GM19455 (cell line): Measurements from ENCODE around the gene ATP4B.

ENCODE experiments used
- ATAC-seq: cut with Tn5 transposase; IDR thresholded peaks from one replicate; pipeline ENCODE4 v1.9.1; 2021; ENCODE audit not compliant: unreplicated experiment

ATP4B gene

GRCh38 chr13:113642563-113642962 is 15.4 kb downstream of the ATP4B start:
- ATAC-seq = no peak

GRCh38 chr13:113641426-113641825 is 16.6 kb downstream of the ATP4B start:
- no peak for ATAC-seq

- ATAC-seq = no peak
Measured at GRCh38 chr13:113639616-113640262, 18.3 kb downstream of the ATP4B start.

GRCh38 chr13:113638806-113639205 is 19.2 kb downstream of the ATP4B start:
- no peak for ATAC-seq

GRCh38 chr13:113638173-113638746 is 19.7 kb downstream of the ATP4B start:
- no peak for ATAC-seq

GRCh38 chr13:113637262-113638160 is 20.5 kb downstream of the ATP4B start:
- ATAC-seq = no peak

GRCh38 chr13:113636266-113636963 is 21.6 kb downstream of the ATP4B start:
- ATAC-seq = no peak

- ATAC-seq = no peak
Measured at GRCh38 chr13:113635709-113636108, 22.3 kb downstream of the ATP4B start.

GRCh38 chr13:113635048-113635420 is 23.0 kb downstream of the ATP4B start:
- ATAC-seq = no peak

- ATAC-seq = no peak
Measured at GRCh38 chr13:113634279-113635047, 23.5 kb downstream of the ATP4B start.

GRCh38 chr13:113633485-113633873 is 24.5 kb downstream of the ATP4B start:
- no peak for ATAC-seq

- no peak for ATAC-seq
Measured at GRCh38 chr13:113632706-113633484, 25.1 kb downstream of the ATP4B start.

GRCh38 chr13:113631341-113632095 is 26.5 kb downstream of the ATP4B start:
- no peak for ATAC-seq

GRCh38 chr13:113630804-113631203 is 27.2 kb downstream of the ATP4B start:
- ATAC-seq = no peak

GRCh38 chr13:113630296-113630695 is 27.7 kb downstream of the ATP4B start:
- ATAC-seq = no peak

- ATAC-seq = no peak
Measured at GRCh38 chr13:113629866-113630265, 28.1 kb downstream of the ATP4B start.

GRCh38 chr13:113628291-113629270 is 29.4 kb downstream of the ATP4B start:
- no peak for ATAC-seq

GRCh38 chr13:113627136-113627535 is 30.9 kb downstream of the ATP4B start:
- no peak for ATAC-seq
